GM20431 (cell line): ENCODE measurements around the gene ABR.

ENCODE experiments used
- in situ Hi-C: fragments of 300-500 bp; cut with MseI, MboI; formaldehyde crosslinking; loops from one replicate; pipeline ENCODE4 v1.15.0; 2020; ENCODE audit warnings: low sequenced_read_pairs; ENCODE audit not compliant: unreplicated experiment

Gene ABR

GRCh38 chr17:954431-955164, 225.2 kb downstream of the ABR start:
- in situ Hi-C loops = no loop called here

GRCh38 chr17:953767-954166, 226.0 kb downstream of the ABR start:
- in situ Hi-C loops = no loop called here
